ENCODE results near the gene TPM4.
"Not testable (repeated sequence)": the region's sequence is repeated elsewhere in the genome, so short reads cannot be mapped to it uniquely, and the experiment has no call there.

- TF ChIP-seq CTCF, POLR2A (IDR thresholded peaks at IDR 0.05): not testable (repeated sequence)
These were observed 46.1 kb upstream of the TPM4 start for GRCh38 chr19:16030155-16030554.

Data from thyroid gland (tissue), 4 donors.